ENCODE data around the gene WFDC2.

Gene WFDC2

GRCh38 chr20:45495501-45495941 is 26.0 kb downstream of the WFDC2 start:
- TF ChIP-seq, protein P1, sequence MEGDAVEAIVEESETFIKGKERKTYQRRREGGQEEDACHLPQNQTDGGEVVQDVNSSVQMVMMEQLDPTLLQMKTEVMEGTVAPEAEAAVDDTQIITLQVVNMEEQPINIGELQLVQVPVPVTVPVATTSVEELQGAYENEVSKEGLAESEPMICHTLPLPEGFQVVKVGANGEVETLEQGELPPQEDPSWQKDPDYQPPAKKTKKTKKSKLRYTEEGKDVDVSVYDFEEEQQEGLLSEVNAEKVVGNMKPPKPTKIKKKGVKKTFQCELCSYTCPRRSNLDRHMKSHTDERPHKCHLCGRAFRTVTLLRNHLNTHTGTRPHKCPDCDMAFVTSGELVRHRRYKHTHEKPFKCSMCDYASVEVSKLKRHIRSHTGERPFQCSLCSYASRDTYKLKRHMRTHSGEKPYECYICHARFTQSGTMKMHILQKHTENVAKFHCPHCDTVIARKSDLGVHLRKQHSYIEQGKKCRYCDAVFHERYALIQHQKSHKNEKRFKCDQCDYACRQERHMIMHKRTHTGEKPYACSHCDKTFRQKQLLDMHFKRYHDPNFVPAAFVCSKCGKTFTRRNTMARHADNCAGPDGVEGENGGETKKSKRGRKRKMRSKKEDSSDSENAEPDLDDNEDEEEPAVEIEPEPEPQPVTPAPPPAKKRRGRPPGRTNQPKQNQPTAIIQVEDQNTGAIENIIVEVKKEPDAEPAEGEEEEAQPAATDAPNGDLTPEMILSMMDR (IDR thresholded peaks at IDR 0.05): no peak

DNA sequence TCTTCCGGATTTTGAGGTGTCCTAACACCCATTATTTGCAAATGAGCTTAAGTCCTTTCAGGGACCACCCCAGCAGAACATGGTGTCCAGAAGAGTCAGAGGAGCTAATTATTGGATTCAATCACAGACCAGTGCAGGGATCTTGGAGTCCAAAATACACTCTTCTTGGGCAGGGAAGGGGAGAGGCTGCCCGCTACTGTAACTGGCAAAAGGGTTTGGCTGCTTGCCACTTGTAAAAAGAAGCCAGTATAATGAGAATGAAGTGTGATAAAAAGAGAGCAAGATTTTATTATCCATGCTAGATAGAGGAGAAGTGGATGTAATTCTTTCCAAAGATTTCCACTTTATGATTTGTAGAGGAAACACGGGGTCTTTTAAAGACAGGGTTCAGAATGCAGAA is 26.6 kb downstream of the WFDC2 start:
- TF ChIP-seq, protein P1 (IDR thresholded peaks at IDR 0.05): no peak

GRCh38 chr20:45497971-45498494 is 28.5 kb downstream of the WFDC2 start:
- TF ChIP-seq, protein P1 (IDR thresholded peaks at IDR 0.05): no peak

DNA sequence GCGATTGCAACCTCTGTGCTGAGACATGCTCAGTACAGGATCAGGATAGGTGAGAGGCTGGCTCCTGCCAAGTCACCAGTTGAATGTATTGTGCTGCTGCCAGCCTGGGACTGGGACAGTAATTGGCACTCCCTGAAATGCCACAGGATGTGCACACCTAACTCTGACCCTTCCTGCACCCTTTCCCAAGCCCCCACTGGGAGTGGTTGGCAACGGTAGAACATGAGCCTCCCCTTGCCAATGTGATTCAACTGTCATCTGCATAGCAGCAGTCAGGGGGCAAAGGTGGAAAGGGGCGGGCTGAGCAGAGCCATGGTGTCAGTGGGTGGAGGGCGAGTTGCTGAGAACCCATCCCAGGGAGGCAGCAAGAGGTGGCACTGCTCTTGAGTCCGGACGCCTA is 30.5 kb downstream of the WFDC2 start:
- TF ChIP-seq, protein P1 (IDR thresholded peaks at IDR 0.05): no peak

DNA sequence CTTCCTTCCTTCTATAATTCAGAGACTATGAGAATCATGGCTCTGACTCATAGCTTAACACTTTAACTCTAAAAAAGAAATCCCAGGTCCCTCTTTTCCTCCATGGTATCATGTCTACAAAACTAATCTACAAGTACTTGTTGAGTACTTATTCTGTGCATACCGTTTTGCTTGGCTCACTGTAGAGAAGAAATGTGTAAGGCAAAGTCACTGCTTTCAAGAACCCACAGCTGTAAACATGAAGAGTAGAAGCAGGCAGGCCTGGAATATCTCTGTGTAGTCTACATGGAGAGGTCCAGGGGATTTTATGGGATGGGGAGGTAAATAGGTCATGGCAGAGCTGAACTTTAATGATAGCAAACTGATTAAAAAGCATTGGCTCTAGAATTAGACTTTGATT is 32.0 kb downstream of the WFDC2 start:
- TF ChIP-seq, protein P1 (IDR thresholded peaks at IDR 0.05): no peak

DNA sequence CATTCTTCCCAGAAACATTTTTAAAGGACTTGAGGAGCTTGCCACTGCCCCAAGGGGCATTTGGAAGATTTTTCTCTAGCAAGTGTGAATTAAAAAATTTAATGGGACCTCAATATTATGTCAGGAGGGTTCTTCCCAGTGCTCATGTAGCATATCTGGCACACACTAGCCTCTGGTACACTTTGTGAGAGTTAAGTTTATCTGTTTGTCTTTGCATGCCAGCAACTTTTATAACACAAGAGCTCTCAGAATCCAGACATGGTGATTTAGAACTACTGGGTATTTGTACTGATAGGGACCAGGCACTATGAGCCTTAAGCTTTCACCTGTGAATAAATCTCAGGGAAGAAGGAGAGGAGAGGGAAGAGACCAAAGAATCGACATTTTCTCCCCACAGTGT is 33.0 kb downstream of the WFDC2 start:
- TF ChIP-seq, protein P1 (IDR thresholded peaks at IDR 0.05): no peak

GRCh38 chr20:45503403-45503802 is 33.9 kb downstream of the WFDC2 start:
- TF ChIP-seq, protein P1 (IDR thresholded peaks at IDR 0.05): no peak

DNA sequence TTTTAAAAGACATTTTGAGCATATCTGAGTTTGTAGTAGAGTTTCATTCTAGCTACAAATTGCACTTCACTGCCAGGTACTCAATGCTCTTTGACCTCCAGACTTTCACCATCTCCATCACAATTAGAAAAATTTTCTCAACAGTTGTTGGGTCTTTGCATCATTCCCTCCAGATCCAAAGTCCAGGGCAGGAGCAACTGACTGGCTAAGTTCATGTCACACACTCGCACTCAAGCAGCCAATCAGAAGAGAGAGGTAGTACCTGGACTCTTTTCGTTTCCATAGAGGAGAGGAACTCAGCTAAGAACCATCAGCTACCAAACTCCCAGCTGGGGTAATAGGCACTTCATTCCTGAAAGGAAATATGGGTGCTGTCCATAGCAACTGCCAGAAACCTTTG is 36.8 kb downstream of the WFDC2 start:
- TF ChIP-seq, protein P1 (IDR thresholded peaks at IDR 0.05): no peak
